Tibial nerve (tissue), 4 donors: Measurements from ENCODE around the gene EN1.

Experiments used
- EP300 ChIP-seq, 2 donors: sonication (generic); formaldehyde crosslinking; IDR thresholded peaks; one replicate each; pipeline ENCODE4 v1.6.1; 2017; ENCODE audit warnings: antibody characterized with exemption in 2 of 2, mild to moderate bottlenecking in 1 of 2
- POLR2A ChIP-seq, 2 donors: fragments of 450-650 bp; IDR thresholded peaks; one replicate each; pipeline ENCODE4 v1.6.1; 2017; ENCODE audit warnings: antibody characterized with exemption in 2 of 2, mild to moderate bottlenecking in 2 of 2, moderate library complexity in 2 of 2
- TF ChIP-seq, protein P1 (sequence below), 5 experiments: fragments of 200-600 bp in 3 of 5; fragments of 450-650 bp in 2 of 5; sonication (generic) in 3 of 5; IDR thresholded peaks; one replicate each; pipeline ENCODE4 v1.5.1; 2016 to 2019; ENCODE audit warnings: antibody characterized with exemption in 5 of 5, mild to moderate bottlenecking in 3 of 5, moderate library complexity in 2 of 5

DNA sequence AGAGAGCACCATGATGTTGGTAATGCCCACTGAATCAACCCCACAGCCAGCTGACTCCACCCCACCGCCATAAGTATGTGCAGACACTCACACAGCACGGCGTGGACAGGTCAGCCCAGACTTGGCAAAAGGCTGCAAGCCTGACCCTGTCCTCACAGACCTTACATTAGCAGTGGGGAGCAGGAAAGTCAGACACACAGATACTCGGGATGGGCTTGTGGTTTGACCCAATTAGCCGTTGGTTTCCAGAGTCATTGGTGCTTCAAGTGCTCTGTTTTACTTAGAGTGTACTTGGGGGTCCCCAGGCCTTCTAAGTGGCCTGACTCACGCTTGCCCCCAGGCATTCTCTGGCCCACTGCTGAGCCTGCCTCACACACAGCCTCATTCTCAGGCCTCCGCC lies 36.7 kb downstream of the EN1 start:
- no peak for TF ChIP-seq POLR2A (IDR thresholded peaks at IDR 0.05)
- TF ChIP-seq, protein P1, sequence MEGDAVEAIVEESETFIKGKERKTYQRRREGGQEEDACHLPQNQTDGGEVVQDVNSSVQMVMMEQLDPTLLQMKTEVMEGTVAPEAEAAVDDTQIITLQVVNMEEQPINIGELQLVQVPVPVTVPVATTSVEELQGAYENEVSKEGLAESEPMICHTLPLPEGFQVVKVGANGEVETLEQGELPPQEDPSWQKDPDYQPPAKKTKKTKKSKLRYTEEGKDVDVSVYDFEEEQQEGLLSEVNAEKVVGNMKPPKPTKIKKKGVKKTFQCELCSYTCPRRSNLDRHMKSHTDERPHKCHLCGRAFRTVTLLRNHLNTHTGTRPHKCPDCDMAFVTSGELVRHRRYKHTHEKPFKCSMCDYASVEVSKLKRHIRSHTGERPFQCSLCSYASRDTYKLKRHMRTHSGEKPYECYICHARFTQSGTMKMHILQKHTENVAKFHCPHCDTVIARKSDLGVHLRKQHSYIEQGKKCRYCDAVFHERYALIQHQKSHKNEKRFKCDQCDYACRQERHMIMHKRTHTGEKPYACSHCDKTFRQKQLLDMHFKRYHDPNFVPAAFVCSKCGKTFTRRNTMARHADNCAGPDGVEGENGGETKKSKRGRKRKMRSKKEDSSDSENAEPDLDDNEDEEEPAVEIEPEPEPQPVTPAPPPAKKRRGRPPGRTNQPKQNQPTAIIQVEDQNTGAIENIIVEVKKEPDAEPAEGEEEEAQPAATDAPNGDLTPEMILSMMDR (IDR thresholded peaks at IDR 0.05), result no peak
- no peak for TF ChIP-seq EP300 (IDR thresholded peaks at IDR 0.05)
